Naive thymus-derived CD4-positive, alpha-beta T cell (primary cell): ENCODE data around the gene CRYGS. TPM values are rescaled to one million over a fixed set of nuclear protein-coding genes. Genes with fewer than 3 reads are reported as not detected.
"Not testable (repeated sequence)": the region's sequence is repeated elsewhere in the genome, so short reads cannot be mapped to it uniquely, and the experiment has no call there.

ENCODE experiments used
- ATAC-seq: fragments of 150-1000 bp; cut with Tn5 transposase; 2 replicates; pipeline ENCODE4 v1.10.0; 2021; ENCODE audit warnings: mild to moderate bottlenecking, moderate library complexity
- CTCF ChIA-PET: fragments of 350-600 bp; sonication (Branson Sonifier 250); formaldehyde crosslinking; loops from one replicate; lab custom pipeline; 2021; ENCODE audit warnings: antibody characterized with exemption; lab: Charles Lee
- POLR2A ChIA-PET: fragments of 350-600 bp; sonication (Branson Sonifier 250); formaldehyde crosslinking; loops from one replicate; lab custom pipeline; 2021; ENCODE audit warnings: antibody characterized with exemption, inconsistent platforms; lab: Charles Lee
- DNase-seq, 9 donors: peaks; one replicate each; pipeline versions ENCODE4 v3.0.0 to v3.0.0-alpha.2; 2020 to 2022; ENCODE audit warnings: mixed read lengths in 1 of 9
- H3K27ac ChIP-seq: one replicate; pipeline ENCODE4 v1.7.0; 2013; ENCODE audit warnings: mild to moderate bottlenecking, low read depth, low read length, moderate library complexity
- H3K27me3 ChIP-seq, 2 donors: one replicate each; pipeline ENCODE4 v1.7.0; 2013; ENCODE audit warnings: low read length in 2 of 2, mild to moderate bottlenecking in 2 of 2, moderate library complexity in 2 of 2; ENCODE audit not compliant: control insufficient read depth in 2 of 2, insufficient read depth in 2 of 2
- H3K36me3 ChIP-seq, 3 experiments: 1 replicate in 2 of 3; 2 replicates in 1 of 3; pipeline ENCODE4 v1.7.0; 2013; ENCODE audit warnings: low read length in 3 of 3, mild to moderate bottlenecking in 3 of 3, moderate library complexity in 1 of 3; ENCODE audit not compliant: insufficient read depth in 3 of 3, control insufficient read depth in 2 of 3
- H3K4me1 ChIP-seq, 2 donors: one replicate each; pipeline ENCODE4 v1.7.0; 2013; ENCODE audit warnings: low read length in 2 of 2, mild to moderate bottlenecking in 2 of 2, moderate library complexity in 1 of 2; ENCODE audit not compliant: control insufficient read depth in 2 of 2, insufficient read depth in 2 of 2
- H3K4me3 ChIP-seq: 2 replicates; pipeline ENCODE4 v1.7.0; 2013; ENCODE audit warnings: mild to moderate bottlenecking, low read length
- H3K9me3 ChIP-seq, 3 experiments: 1 replicate in 2 of 3; 2 replicates in 1 of 3; pipeline ENCODE4 v1.7.0; 2013; ENCODE audit warnings: low read length in 3 of 3; ENCODE audit not compliant: control insufficient read depth in 2 of 3
- H3K27ac Mint-ChIP-seq, 9 donors: one replicate each; pipeline ENCODE4 v1.8.0; 2020 to 2022; ENCODE audit warnings: mixed read lengths in 9 of 9, mild to moderate bottlenecking in 8 of 9, moderate library complexity in 5 of 9, inconsistent platforms in 2 of 9
- H3K27me3 Mint-ChIP-seq, 5 donors: one replicate each; pipeline ENCODE4 v1.8.0; 2021 to 2022; ENCODE audit warnings: mixed read lengths in 5 of 5, mild to moderate bottlenecking in 1 of 5
- H3K36me3 Mint-ChIP-seq, 5 donors: one replicate each; pipeline ENCODE4 v1.8.0; 2020 to 2022; ENCODE audit warnings: mixed read lengths in 5 of 5, mild to moderate bottlenecking in 3 of 5, inconsistent platforms in 1 of 5
- H3K4me1 Mint-ChIP-seq, 7 donors: one replicate each; pipeline ENCODE4 v1.8.0; 2020 to 2022; ENCODE audit warnings: mixed read lengths in 7 of 7, mild to moderate bottlenecking in 3 of 7, inconsistent platforms in 1 of 7
- H3K4me3 Mint-ChIP-seq, 10 donors: one replicate each; pipeline ENCODE4 v1.8.0; 2020 to 2022; ENCODE audit warnings: mild to moderate bottlenecking in 10 of 10, mixed read lengths in 10 of 10, moderate library complexity in 6 of 10, inconsistent platforms in 2 of 10
- H3K9me3 Mint-ChIP-seq, 11 donors: one replicate each; pipeline ENCODE4 v1.8.0; 2020 to 2022; ENCODE audit warnings: mixed read lengths in 11 of 11, mild to moderate bottlenecking in 4 of 11, inconsistent platforms in 1 of 11, moderate library complexity in 1 of 11
- intact Hi-C, 2 donors: fragments of 100-400 bp; cut with micrococcal nuclease; formaldehyde crosslinking; loops; one replicate each; pipeline ENCODE4 v1.15.1; 2023
- polyA plus RNA-seq, 2 donors: library from polyadenylated mRNA; unstranded; fragments of 300-500 nt; fragmentation: Illumina TruSeq; gene quantifications; one replicate each; pipeline ENCODE4 v1.2.3, GENCODE V29; 2021
- total RNA-seq, 6 experiments: library from RNA in 5 of 6; stranded (reverse) in 5 of 6; gene quantifications; 1 replicate in 5 of 6; 2 replicates in 1 of 6; pipeline ENCODE4 v1.2.3 and lab custom pipeline; 2021 to 2026

CRYGS gene
- total and polyA plus RNA-seq, 7 experiments from 2014 or later, result 0.26 to 13.9 (median 4.5) TPM; not detected in 1

- not testable (repeated sequence) for ATAC-seq, H3K9me3 ChIP-seq, H3K9me3 Mint-ChIP-seq, H3K36me3 ChIP-seq, DNase-seq, H3K27me3 Mint-ChIP-seq, H3K27me3 ChIP-seq
- Mint-ChIP-seq H3K36me3 (peaks cover 0 to 12% (median 3%) of the 10 kb centered on the region in 5 donors), H3K27ac (peak overlapping the region; percentile 85 to 99 (median 98)), H3K4me1 (peaks cover 19 to 72% (median 64%) of the 10 kb centered on the region in 7 donors), H3K4me3 (peak overlapping the region; percentile 83 to 98 (median 95))
- Histone ChIP-seq H3K4me1 (peaks cover 25 to 33% of the 10 kb centered on the region in 2 donors), H3K4me3 (peak overlapping the region; percentile 77), H3K27ac (peak overlapping the region; percentile 79)
- ChIA-PET CTCF (interaction anchor here (0.6 to 0.9 kb wide), 2 partner anchors 252 to 546 kb away, joined by 3 to 5 read pairs; no protein-coding TSS in a partner anchor), POLR2A (interaction anchor here (0.7 to 7.8 kb wide), 6 partner anchors 8 to 632 kb away, joined by 3 to 74 read pairs (median 16); partner anchors contain the start of genes EIF4A2 and TRA2B)
- intact Hi-C loops, result loop anchor here (5.0 to 10.0 kb wide), 5 partner anchors 455 to 1287 kb away; partner anchors contain the start of gene ETV5 (in 2 of the 2)
These were observed 25.2 kb upstream of the CRYGS start for GRCh38 chr3:186569361-186569760.

- Histone ChIP-seq H3K4me3 (peak within 1 kb of the TSS; percentile 80), H3K27ac (peak within 1 kb of the TSS; percentile 84), H3K36me3 (peaks cover 0 to 6% (median 0%) of the 10 kb centered on the region in 3 experiments), H3K4me1 (peaks cover 25 to 39% of the 10 kb centered on the region in 2 donors), H3K27me3 (no peaks in the 10 kb centered on the region), H3K9me3 (no peaks in the 10 kb centered on the region)
- DNase-seq (peak; percentile 87 to 100 (median 97)), ATAC-seq (peak; percentile 69)
- intact Hi-C loops, result loop anchor here (1.0 to 10.0 kb wide), 7 partner anchors 50 to 1285 kb away; partner anchors contain the start of gene ETV5 (in 2 of the 2)
- ChIA-PET CTCF (interaction anchor here (1.1 to 1.4 kb wide), 2 partner anchors 48 to 50 kb away, joined by 3 to 4 read pairs; no protein-coding TSS in a partner anchor), POLR2A (interaction anchor here (0.6 to 7.8 kb wide), 12 partner anchors 10 to 1607 kb away, joined by 3 to 74 read pairs (median 4); partner anchors contain the start of genes EIF4A2, RPL39L and TRA2B)
- Mint-ChIP-seq H3K36me3 (peaks cover 2 to 6% (median 4%) of the 10 kb centered on the region in 5 donors), H3K27ac (peak within 1 kb of the TSS; percentile 94 to 99 (median 96)), H3K27me3 (peaks cover 0 to 4% (median 0%) of the 10 kb centered on the region in 5 donors), H3K4me3 (peak within 1 kb of the TSS; percentile 87 to 96 (median 95)), H3K4me1 (peaks cover 24 to 81% (median 77%) of the 10 kb centered on the region in 7 donors), H3K9me3 (peaks cover 0 to 5% (median 0%) of the 10 kb centered on the region in 11 donors)
These were observed 23.1 kb upstream of the CRYGS start, which contains the start of gene TBCCD1 for GRCh38 chr3:186567072-186567921. TBCCD1 (minus strand) TSS chr3:186567339; CDS start chr3:186564329, 3,010 bp downstream.

GRCh38 chr3:186566772-186567071, 22.5 kb upstream of the CRYGS start:
- DNase-seq (no peak), ATAC-seq (no peak)
- CTCF ChIA-PET, result no interaction called here
- Histone ChIP-seq H3K4me1 (peaks cover 21 to 37% of the 10 kb centered on the region in 2 donors), H3K27me3 (no peaks in the 10 kb centered on the region), H3K27ac (peak overlapping the region; percentile 84), H3K4me3 (peak overlapping the region; percentile 80), H3K9me3 (no peaks in the 10 kb centered on the region), H3K36me3 (peaks cover 0 to 6% (median 0%) of the 10 kb centered on the region in 3 experiments)
- intact Hi-C loops, result loop anchor here (1.0 to 10.0 kb wide), 7 partner anchors 51 to 1284 kb away; partner anchors contain the start of gene ETV5 (in 2 of the 2)
- POLR2A ChIA-PET, result interaction anchor here (0.6 to 7.8 kb wide), 7 partner anchors 9 to 980 kb away, joined by 3 to 74 read pairs (median 4); partner anchors contain the start of genes EIF4A2 and TRA2B
- Mint-ChIP-seq H3K4me3 (peak overlapping the region; percentile 87 to 96 (median 95)), H3K9me3 (peaks cover 0 to 5% (median 0%) of the 10 kb centered on the region in 11 donors), H3K27me3 (peaks cover 0 to 4% (median 0%) of the 10 kb centered on the region in 5 donors), H3K27ac (peak overlapping the region; percentile 94 to 99 (median 96)), H3K36me3 (peaks cover 5 to 10% (median 9%) of the 10 kb centered on the region in 5 donors), H3K4me1 (peaks cover 27 to 83% (median 79%) of the 10 kb centered on the region in 7 donors)

DNA sequence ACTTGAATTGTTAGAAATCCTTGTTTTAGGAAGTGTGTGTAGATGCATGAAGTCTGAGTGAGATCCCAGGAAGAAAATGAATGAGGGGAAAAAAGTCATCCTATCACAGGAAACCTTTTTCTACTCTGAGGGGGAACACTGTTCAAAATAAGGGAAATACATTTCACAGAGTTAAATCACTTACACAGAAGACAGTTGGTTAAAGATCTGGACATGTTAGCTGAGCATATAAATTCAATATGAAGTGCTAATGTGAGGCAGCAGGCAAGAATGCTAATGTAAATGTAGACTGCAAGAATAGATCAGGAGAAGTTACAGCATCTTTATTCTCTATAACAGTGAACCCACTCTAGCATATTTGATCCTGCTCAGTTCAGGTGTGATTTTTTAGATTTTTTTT, 20.4 kb upstream of the CRYGS start:
- H3K27me3 Mint-ChIP-seq, result no peaks in the 10 kb centered on the region
- Histone ChIP-seq H3K4me3 (no peak overlapping the region), H3K27ac (no peak overlapping the region), H3K27me3 (no peaks in the 10 kb centered on the region), H3K4me1 (peaks cover 15 to 23% of the 10 kb centered on the region in 2 donors), H3K36me3 (peaks cover 0 to 3% (median 0%) of the 10 kb centered on the region in 3 experiments), H3K9me3 (no peaks in the 10 kb centered on the region)
- H3K4me1 Mint-ChIP-seq, result peaks cover 29 to 87% (median 80%) of the 10 kb centered on the region in 7 donors
- DNase-seq (no peak), ATAC-seq (no peak)
- H3K36me3 Mint-ChIP-seq, result peaks cover 5 to 13% (median 12%) of the 10 kb centered on the region in 5 donors
- intact Hi-C loops, result loop anchor here in 1 of 2 donors (10.0 kb wide), 2 partner anchors 460 kb away; partner anchors contain the start of gene ETV5
- POLR2A ChIA-PET, result no interaction called here
- H3K4me3 Mint-ChIP-seq, result peak overlapping the region in 8 of 10 donors; percentile 2 to 62 (median 40)
- peaks cover 0 to 2% (median 0%) of the 10 kb centered on the region in 11 donors for H3K9me3 Mint-ChIP-seq
- no peak overlapping the region for H3K27ac Mint-ChIP-seq
- CTCF ChIA-PET, result interaction anchor here (1.6 kb wide), 1 partner anchor 24 kb away, joined by 4 read pairs; no protein-coding TSS in a partner anchor

GRCh38 chr3:186552408-186553031, 8.3 kb upstream of the CRYGS start:
- H3K9me3 ChIP-seq, result no peaks in the 10 kb centered on the region
- H3K9me3 Mint-ChIP-seq, result no peaks in the 10 kb centered on the region
- no peaks in the 10 kb centered on the region for H3K4me1 ChIP-seq
- H3K4me3 ChIP-seq, result no peak overlapping the region
- CTCF ChIA-PET, result interaction anchor here (1.1 to 1.2 kb wide), 2 partner anchors 11 to 16 kb away, joined by 3 read pairs; no protein-coding TSS in a partner anchor
- peaks cover 0 to 3% (median 0%) of the 10 kb centered on the region in 7 donors for H3K4me1 Mint-ChIP-seq
- no peak overlapping the region for H3K27ac ChIP-seq
- no peak overlapping the region for H3K4me3 Mint-ChIP-seq
- intact Hi-C loops, result no loop called here
- DNase-seq, result no peak
- no peaks in the 10 kb centered on the region for H3K27me3 Mint-ChIP-seq
- no peak for ATAC-seq
- H3K36me3 ChIP-seq, result peaks cover 10 to 64% (median 11%) of the 10 kb centered on the region in 3 experiments
- peaks cover 7 to 48% (median 31%) of the 10 kb centered on the region in 5 donors for H3K36me3 Mint-ChIP-seq
- POLR2A ChIA-PET, result no interaction called here
- H3K27ac Mint-ChIP-seq, result no peak overlapping the region
- H3K27me3 ChIP-seq, result no peaks in the 10 kb centered on the region
